Dendritic cell treated with granulocyte-macrophage colony-stimulating factor and Interleukin-4, amounts not matched to agents 40 ng/mL and 50 ng/mL, for 4 days (primary cell): ENCODE results near the gene YPEL2.
"Not testable (repeated sequence)": the region's sequence is repeated elsewhere in the genome, so short reads cannot be mapped to it uniquely, and the experiment has no call there.

Source experiments
- H3K27ac Mint-ChIP-seq: one replicate; pipeline ENCODE4 v1.8.0; 2022; ENCODE audit warnings: mild to moderate bottlenecking, mixed read lengths
- H3K27me3 Mint-ChIP-seq: one replicate; pipeline ENCODE4 v1.8.0; 2022; ENCODE audit warnings: mild to moderate bottlenecking, mixed read lengths
- H3K36me3 Mint-ChIP-seq: one replicate; pipeline ENCODE4 v1.8.0; 2022; ENCODE audit warnings: low read depth, mixed read lengths
- H3K4me1 Mint-ChIP-seq: one replicate; pipeline ENCODE4 v1.8.0; 2022; ENCODE audit warnings: low read depth, mixed read lengths
- H3K4me3 Mint-ChIP-seq: one replicate; pipeline ENCODE4 v1.8.0; 2022; ENCODE audit warnings: mild to moderate bottlenecking, moderate library complexity, mixed read lengths
- H3K9me3 Mint-ChIP-seq: one replicate; pipeline ENCODE4 v1.8.0; 2022; ENCODE audit warnings: mixed read lengths
- intact Hi-C: fragments of 100-400 bp; cut with micrococcal nuclease; formaldehyde crosslinking; loops from one replicate; pipeline ENCODE4 v1.15.0; 2022

YPEL2 gene, protein sequence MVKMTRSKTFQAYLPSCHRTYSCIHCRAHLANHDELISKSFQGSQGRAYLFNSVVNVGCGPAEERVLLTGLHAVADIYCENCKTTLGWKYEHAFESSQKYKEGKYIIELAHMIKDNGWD

DNA sequence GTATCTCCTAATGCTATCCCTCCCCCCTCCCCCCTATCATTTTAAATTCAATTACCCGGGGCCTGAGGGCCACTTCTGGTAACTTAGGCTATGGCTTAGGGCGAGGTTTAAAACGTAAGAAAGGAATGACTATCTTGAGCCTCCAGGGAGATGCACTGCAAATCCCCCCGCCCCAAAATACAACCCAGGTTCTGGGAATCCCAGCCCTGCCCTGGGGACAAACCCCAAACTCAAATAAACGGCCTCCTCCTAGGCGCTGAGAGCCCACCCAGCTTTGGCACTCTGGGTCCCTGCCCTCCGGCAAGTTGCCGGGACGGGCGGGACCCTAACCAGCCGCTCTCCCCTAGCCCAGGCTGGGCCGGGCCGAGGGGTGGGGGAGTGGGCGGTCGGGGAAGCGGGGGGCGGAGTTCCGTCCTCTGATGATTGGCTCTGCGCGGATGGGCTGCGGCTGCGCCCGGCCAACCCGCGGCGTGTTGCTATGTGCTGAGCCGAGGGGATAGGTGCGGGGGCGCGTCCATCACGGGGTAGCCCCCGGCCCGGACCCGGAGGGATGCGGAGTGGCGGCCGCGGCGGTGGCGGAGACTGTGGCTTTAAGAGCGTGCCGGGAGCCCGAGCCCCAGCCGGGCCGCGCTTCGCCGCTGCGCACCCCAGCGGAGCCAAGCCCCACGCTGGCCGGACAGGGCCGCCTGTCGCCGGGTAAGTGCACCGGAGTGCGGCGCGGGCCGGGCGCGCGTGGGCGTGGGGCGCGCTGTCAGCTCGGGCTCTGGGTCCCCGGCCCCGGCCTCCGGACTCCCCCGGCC lies at the start of gene YPEL2:
Gene YPEL2 (plus strand): TSS at position 527 of the 800 bp plus-strand sequence. CDS start 21,755 bp downstream, outside the sequence.
- Mint-ChIP-seq H3K9me3 (no peaks in the 10 kb centered on the region), H3K36me3 (peaks cover 12% of the 10 kb centered on the region), H3K27ac (peak within 1 kb of the TSS; percentile 88), H3K27me3 (no peaks in the 10 kb centered on the region), H3K4me3 (peak within 1 kb of the TSS; percentile 91), H3K4me1 (peaks cover 64% of the 10 kb centered on the region)
- intact Hi-C loops = loop anchor here (5.0 kb wide), 1 partner anchor 41 kb away; no protein-coding TSS in a partner anchor

DNA sequence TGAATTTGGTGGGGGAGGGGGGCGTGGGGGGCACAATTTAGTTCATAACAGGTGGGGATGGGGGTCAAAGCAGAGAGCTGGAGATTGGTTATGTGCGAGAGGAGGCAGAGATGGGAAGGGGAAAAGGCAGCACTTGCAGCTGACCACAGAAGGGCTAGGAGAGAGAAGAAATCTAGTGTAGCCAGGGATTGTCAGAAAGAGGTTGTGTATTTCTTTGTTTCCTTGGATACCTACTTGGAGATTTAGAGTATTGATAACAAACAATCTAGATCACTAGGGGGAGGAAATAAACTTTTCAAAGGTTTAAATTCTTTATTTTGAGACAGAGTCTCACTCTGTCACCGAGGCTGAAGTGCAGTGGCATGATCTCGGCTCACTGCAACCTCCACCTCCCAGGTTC lies 47.1 kb upstream of the YPEL2 start:
- peaks cover 28% of the 10 kb centered on the region for H3K4me1 Mint-ChIP-seq
- H3K36me3 Mint-ChIP-seq = peaks cover 6% of the 10 kb centered on the region
- peak overlapping the region; percentile 43 for H3K27ac Mint-ChIP-seq
- no peaks in the 10 kb centered on the region for H3K9me3 Mint-ChIP-seq
- intact Hi-C loops = no loop called here
- no peaks in the 10 kb centered on the region for H3K27me3 Mint-ChIP-seq
- no peak overlapping the region for H3K4me3 Mint-ChIP-seq

DNA sequence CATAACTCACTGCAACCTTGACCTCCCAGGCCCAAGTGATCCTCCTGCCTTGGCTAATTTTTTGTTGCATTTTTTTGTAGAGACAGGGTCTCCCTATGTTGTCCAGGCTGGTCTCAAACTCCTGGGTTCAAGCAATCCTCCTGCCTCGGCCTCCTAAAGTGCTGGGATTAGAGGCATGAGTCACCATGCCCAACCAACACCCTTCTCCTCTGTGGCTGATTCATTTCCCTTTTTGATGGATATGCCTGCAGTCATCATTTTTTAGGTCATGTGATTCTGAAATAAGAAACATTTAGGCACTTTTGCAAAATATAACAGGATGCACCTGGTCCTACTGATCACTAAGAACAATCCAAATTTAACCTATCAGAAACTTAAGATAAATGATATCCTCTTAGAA lies 44.0 kb upstream of the YPEL2 start:
- Mint-ChIP-seq H3K4me3 (no peak overlapping the region), H3K9me3 (no peaks in the 10 kb centered on the region), H3K36me3 (peaks cover 6% of the 10 kb centered on the region), H3K4me1 (peaks cover 42% of the 10 kb centered on the region), H3K27ac (peak overlapping the region; percentile 95), H3K27me3 (no peaks in the 10 kb centered on the region)
- intact Hi-C loops = no loop called here

DNA sequence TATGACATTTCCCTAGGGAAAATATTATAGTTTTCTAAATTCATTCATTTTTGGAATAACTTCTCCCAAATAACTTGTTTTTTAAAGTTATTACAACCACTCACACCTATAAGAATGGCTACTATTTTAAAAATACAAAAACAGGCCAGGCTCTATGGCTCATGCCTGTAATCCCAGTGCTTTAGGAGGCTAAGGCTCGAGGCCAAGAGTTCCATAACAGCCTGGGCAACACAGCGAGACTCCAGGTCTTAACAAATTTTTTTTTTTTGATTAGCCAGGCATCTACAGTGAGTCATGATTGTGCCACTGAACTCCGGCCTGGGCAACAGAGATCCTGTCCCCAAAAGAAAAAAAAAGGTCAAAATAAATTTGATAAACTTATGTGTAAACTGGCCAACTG lies 43.6 kb upstream of the YPEL2 start:
- intact Hi-C loops = no loop called here
- H3K4me3 Mint-ChIP-seq = no peak overlapping the region
- H3K4me1 Mint-ChIP-seq = peaks cover 42% of the 10 kb centered on the region
- peak overlapping the region; percentile 95 for H3K27ac Mint-ChIP-seq
- H3K36me3 Mint-ChIP-seq = peaks cover 6% of the 10 kb centered on the region
- no peaks in the 10 kb centered on the region for H3K9me3 Mint-ChIP-seq
- no peaks in the 10 kb centered on the region for H3K27me3 Mint-ChIP-seq

DNA sequence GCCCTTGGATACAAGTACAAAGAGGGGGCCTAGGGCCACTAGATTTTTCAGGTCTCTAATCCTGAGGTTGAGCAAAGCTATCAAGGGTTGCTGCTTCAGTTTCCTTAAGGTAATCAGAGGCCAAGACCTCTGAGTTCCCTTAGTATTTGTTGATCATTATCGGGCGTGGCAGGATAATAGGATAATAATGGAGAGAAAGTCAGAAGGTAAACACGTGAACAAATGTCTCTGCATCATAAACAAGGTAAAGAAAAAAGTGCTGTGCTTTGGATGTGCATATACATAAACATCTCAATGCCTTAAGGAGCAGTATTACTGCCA lies 41.5 kb upstream of the YPEL2 start:
- intact Hi-C loops = no loop called here
- Mint-ChIP-seq H3K27me3 (no peaks in the 10 kb centered on the region), H3K9me3 (no peaks in the 10 kb centered on the region), H3K27ac (peak overlapping the region; percentile 85), H3K4me1 (peaks cover 28% of the 10 kb centered on the region), H3K36me3 (peaks cover 6% of the 10 kb centered on the region), H3K4me3 (no peak overlapping the region)

DNA sequence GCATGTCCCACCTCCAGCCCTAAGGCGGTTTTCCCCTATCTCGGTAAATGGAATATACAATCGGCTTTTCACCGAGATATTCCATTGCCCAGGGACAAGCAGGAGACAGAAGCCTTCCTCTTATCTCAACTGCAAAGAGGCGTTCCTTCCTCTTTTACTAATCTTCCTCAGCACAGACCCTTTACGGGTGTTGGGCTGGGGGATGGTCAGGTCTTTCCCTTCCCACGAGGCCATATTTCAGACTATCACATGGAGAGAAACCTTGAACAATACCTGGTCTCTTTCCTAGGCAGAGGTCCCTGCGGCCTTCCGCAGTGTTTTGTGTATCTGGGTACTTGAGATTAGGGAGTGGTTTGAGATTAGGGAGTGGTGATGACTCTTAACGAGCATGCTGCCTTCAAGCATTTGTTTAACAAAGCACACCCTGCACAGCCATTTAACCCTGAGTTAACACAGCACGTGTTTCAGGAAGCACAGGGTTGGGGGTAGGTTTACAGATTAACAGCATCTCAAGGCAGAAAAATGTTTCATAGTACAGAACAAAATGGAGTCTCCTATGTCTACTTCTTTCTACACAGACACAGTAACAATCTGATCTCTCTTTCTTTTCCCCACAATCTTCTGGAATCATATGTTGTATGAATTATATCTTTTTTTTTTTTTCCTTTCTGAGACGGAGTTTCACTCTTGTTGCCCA lies 41.0 kb upstream of the YPEL2 start:
- H3K36me3 Mint-ChIP-seq, intact Hi-C loops, H3K27me3 Mint-ChIP-seq, H3K9me3 Mint-ChIP-seq: not testable (repeated sequence)
- H3K4me1 Mint-ChIP-seq = peaks cover 28% of the 10 kb centered on the region
- peak overlapping the region; percentile 85 for H3K27ac Mint-ChIP-seq
- H3K4me3 Mint-ChIP-seq = peak overlapping the region; percentile 26

DNA sequence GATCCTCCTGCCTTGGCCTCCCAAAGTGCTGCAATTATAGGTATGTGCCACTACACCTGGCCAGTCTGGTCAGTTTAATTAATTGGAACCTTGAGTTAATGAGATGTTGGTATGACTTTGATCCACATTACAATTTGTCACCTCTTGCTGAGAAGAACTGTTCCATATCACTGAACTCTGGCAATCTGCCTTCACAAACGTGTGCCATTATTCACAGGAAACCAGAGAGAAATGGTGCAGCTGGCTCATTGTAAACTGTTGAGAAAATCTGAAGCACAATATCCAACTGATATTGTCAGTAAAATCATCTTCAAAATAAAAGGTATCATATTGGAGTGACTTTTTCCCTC lies 39.3 kb upstream of the YPEL2 start:
- Mint-ChIP-seq H3K9me3 (no peaks in the 10 kb centered on the region), H3K4me1 (peaks cover 27% of the 10 kb centered on the region), H3K4me3 (no peak overlapping the region), H3K36me3 (peaks cover 5% of the 10 kb centered on the region), H3K27ac (no peak overlapping the region), H3K27me3 (no peaks in the 10 kb centered on the region)
- intact Hi-C loops = no loop called here

DNA sequence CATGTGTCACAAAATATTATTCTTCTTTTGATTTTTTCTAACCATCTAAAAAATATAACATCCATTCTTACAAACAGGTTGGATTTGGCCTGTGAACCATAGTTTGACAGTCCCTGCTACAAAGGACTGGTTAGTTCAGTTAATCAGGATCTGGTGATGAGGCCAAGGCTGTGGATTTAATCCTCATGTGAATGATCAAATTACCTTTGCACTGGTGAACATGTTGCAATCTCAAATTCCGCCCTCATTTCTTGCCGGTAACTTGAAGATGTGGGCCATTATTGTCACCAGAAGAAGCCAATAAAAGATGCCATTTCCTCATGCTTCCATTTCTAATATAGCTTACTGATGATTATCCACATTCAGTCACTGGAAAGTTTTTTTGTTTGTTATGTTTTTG lies 35.3 kb upstream of the YPEL2 start:
- no peaks in the 10 kb centered on the region for H3K9me3 Mint-ChIP-seq
- no peak overlapping the region for H3K27ac Mint-ChIP-seq
- H3K4me1 Mint-ChIP-seq = peaks cover 12% of the 10 kb centered on the region
- intact Hi-C loops = no loop called here
- no peak overlapping the region for H3K4me3 Mint-ChIP-seq
- no peaks in the 10 kb centered on the region for H3K36me3 Mint-ChIP-seq
- H3K27me3 Mint-ChIP-seq = no peaks in the 10 kb centered on the region

DNA sequence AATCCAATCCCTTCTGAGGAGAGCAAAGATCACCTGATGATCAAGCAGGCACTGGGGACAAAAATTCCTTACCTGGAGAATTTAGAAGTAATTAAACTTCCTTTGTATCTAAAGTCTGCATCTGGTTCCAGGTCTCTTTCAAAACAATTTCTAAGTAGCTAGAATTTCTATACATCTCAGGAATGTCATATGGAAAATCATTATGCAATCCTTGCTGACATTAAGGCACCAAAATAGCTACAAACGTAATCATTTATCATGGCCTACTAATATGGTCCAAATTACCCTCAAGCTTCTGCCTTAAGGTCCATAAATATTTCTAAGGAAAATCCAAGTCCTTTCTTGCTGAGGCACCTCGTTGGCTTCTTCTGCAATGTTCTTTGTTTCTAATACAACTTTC lies 32.9 kb upstream of the YPEL2 start:
- intact Hi-C loops = no loop called here
- Mint-ChIP-seq H3K4me3 (no peak overlapping the region), H3K27me3 (no peaks in the 10 kb centered on the region), H3K9me3 (no peaks in the 10 kb centered on the region), H3K27ac (no peak overlapping the region), H3K36me3 (no peaks in the 10 kb centered on the region), H3K4me1 (peaks cover 9% of the 10 kb centered on the region)

DNA sequence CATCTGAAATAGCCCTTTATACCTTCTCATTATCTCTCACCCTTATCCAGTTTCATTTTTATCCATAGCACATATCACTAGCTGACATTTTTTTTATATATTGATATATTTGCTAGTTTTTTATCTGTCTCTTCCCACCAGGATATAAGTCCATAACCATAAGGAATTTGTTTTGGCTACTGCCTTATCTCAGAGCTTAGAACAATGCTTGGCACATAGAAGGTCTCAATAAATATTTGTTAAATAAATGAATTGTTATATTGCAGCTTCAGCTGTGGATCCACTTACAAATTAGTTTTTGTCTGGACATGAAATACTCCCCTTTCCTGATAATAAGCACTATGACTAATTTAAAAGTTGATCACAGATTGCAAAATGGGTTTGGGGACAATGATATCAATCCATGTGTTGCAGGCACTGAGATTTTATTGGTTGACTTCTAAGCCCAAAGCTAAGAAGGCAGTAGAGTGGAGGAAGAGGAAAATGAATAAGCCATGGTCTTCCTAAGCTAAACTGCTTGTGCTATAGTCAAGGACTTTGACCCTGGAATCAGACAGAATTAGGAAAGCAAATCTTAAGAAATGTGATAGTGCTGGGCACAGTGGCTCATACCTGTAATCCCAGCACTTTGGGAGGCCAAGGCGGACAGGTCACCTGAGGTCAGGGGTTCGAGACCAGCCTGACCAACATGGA lies 31.9 kb upstream of the YPEL2 start:
- intact Hi-C loops = no loop called here
- Mint-ChIP-seq H3K4me3 (no peak overlapping the region), H3K27me3 (no peaks in the 10 kb centered on the region), H3K4me1 (peaks cover 9% of the 10 kb centered on the region), H3K27ac (no peak overlapping the region), H3K36me3 (no peaks in the 10 kb centered on the region), H3K9me3 (no peaks in the 10 kb centered on the region)

DNA sequence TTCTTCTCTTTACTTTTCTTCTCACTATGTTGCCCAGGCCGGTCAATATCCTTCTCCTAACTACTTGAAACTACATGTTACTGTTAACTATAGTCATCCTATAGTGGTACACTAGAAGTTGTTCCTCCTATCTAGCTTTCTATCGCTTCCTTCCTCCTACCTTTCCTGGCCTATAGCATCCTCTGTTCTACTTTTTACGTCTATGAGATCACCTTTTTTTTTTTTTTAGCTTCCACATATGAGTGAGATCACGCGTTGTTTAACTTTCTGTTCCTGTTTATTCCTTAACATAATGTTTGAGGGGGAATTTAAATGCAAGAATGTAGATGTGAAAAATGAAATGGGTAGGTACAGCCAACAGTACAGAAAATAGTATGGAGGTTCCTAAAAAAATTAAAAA lies 30.5 kb upstream of the YPEL2 start:
- H3K36me3 Mint-ChIP-seq = no peaks in the 10 kb centered on the region
- peak overlapping the region; percentile 2 for H3K4me3 Mint-ChIP-seq
- H3K9me3 Mint-ChIP-seq = no peaks in the 10 kb centered on the region
- peaks cover 15% of the 10 kb centered on the region for H3K4me1 Mint-ChIP-seq
- H3K27me3 Mint-ChIP-seq = no peaks in the 10 kb centered on the region
- intact Hi-C loops = no loop called here
- peak overlapping the region; percentile 49 for H3K27ac Mint-ChIP-seq

DNA sequence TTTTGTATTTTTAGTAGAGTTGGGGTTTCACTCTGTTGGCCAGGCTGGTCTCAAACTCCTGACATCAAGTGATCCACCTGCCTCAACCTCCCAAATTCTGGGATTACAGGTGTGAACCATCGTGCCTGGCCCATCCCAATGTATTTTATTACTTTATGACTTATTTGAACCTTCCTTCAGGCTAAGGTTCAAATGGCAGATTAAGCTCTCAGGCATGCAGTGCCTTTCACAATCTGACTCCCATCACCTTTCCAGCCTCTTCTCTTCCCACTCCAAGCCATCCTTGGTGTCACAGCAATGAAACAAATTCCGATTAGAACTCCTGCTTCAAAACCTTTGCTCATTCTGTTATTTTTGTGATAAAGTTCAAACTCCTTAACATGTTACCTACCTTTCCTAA lies 26.6 kb upstream of the YPEL2 start:
- Mint-ChIP-seq H3K9me3 (no peaks in the 10 kb centered on the region), H3K4me3 (no peak overlapping the region), H3K27ac (no peak overlapping the region), H3K4me1 (peaks cover 15% of the 10 kb centered on the region), H3K36me3 (no peaks in the 10 kb centered on the region), H3K27me3 (no peaks in the 10 kb centered on the region)
- intact Hi-C loops = no loop called here

DNA sequence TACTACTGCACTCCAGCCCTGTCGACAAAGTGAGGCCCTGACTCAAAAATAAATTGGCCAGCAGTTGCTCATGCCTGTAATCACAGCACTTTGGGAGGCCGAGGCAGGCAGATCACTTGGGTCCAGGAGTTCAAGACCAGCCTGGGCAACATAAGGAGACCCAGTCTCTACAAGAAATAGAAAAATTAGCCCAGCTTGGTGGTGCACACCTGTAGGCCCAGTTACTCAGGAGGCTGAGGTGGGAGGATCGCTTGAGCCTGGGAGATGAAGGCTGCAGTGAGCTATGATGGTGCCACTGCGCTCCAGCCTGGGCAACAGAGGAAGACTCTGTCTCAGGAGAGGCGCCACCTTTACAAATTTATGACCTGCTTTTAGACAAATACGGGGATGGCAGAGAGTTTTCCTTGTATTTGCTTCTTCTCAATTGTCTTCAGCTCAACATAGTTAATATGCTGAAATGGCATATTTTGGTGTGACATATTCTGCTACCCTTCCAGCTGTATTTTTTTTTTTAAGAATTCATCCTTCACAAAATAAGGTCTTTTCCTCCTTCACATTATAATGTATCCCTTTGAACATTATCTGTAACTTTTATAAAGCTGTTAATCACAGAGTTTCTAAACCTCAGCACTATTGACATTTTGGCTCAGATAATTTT lies 21.1 kb upstream of the YPEL2 start:
- H3K27ac Mint-ChIP-seq = peak overlapping the region; percentile 30
- H3K9me3 Mint-ChIP-seq = no peaks in the 10 kb centered on the region
- intact Hi-C loops = loop anchor here (2.0 to 10.0 kb wide), 2 partner anchors 90 to 254 kb away; partner anchors contain the start of genes DHX40 and GDPD1
- no peaks in the 10 kb centered on the region for H3K27me3 Mint-ChIP-seq
- H3K4me3 Mint-ChIP-seq = no peak overlapping the region
- no peaks in the 10 kb centered on the region for H3K36me3 Mint-ChIP-seq
- H3K4me1 Mint-ChIP-seq = peaks cover 8% of the 10 kb centered on the region
